T-helper 1 cell (primary cell): ENCODE data around the gene STXBP6.
"Not testable (repeated sequence)": the region's sequence is repeated elsewhere in the genome, so short reads cannot be mapped to it uniquely, and the experiment has no call there.

Experiments
- DNase-seq, 5 donors: peaks; one replicate each; pipeline ENCODE4 v3.0.0-alpha.2; 2012 to 2020

STXBP6 gene

DNA sequence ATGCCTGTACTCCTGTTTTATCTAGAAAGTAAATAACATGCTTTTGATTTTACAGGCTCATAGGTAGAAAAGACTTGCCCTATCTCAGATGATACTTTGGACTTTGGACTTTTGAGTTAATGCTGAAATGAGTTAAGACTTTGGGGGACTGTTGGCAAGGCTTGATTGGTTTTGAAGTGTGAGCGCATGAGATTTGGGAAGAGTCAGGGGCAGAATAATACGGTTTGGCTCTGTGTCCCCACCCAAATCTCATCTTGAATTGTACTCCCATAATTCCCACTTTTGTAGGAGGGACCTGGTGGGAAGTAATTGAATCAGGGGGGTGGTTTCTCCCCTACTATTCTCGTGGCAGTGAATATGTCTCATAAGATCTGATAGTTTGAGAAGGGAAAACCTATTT, 259.8 kb downstream of the STXBP6 start:
- no peak for DNase-seq

DNA sequence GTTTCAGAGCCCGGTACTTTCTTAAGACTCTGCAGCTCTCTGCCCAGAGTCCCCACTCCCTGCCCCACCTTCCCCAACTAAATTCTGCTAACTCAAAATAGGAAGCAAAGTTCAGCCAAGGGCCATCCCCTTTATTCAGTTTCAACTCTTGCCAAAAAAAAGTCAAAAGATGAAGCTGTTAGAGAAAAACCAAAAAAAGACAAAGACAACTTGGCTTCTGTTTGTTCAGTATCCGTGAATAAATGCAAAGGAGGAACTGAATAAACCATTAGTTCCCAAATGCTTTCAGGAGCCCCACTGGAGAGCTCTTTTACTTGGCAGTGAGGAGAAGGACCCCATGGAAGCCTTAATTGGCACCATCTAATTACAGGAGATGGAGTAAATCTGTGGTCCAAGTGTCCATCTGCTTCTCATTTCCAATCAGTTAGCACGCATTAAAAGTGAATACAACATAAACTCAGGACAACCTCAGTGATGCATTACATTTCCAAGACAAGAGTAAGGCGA, 260.5 kb downstream of the STXBP6 start:
- no peak for DNase-seq

DNA sequence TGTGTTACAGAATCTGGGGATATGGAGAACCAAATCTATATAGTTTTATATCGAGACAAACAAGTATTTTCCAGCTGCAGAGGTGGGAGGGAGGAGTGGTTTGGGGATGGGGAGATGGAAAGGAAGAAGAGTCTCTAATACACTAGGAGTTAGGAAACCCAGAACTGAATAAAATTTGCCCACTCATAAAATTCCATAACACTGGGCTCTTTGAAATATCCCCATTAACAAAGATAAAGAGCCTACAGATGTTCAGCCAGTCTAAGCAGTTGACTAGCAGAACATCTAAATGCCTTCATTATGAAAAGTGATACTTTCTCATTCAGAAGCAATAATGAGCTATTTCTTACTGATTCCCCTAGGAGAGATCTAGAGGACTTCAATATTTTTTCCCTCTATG, 264.2 kb downstream of the STXBP6 start:
- no peak for DNase-seq

DNA sequence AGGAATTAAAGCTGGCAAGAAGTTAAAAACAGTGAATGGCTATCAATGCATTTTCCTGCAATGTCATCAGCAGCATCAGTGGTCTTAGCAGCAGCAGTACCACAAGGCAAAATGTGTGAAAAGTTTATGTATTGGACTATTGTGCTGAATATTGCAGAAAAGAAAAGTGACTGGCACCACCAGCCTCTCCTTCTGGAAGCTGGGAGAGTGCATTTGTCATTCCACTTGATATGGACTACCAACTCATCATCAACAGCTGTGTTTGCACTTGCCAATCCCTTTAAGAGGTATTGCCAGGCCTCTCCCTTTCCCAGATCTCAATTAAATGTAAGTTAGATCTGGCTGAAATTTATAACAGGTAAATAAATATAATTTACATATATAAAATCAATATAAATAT, 265.0 kb downstream of the STXBP6 start:
- no peak for DNase-seq

DNA sequence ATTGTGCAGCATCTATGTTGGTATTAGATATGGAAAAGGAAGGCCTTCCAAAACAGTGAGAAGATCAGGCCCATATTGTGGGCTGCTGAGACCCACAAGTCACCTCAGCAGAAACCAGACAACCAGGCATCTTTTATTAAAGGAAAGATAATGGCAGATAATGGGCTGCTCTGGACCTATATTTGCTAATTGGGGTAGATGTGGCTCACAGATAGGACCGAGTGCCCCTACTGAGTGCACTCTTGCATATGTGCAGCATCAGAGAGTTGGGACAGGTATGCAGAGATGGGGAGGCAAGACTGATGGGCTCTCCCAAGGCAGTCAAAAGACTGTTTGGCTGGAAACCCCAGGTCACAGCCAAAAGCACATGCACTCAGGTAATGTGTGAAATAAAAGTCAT, 266.2 kb downstream of the STXBP6 start:
- no peak for DNase-seq

DNA sequence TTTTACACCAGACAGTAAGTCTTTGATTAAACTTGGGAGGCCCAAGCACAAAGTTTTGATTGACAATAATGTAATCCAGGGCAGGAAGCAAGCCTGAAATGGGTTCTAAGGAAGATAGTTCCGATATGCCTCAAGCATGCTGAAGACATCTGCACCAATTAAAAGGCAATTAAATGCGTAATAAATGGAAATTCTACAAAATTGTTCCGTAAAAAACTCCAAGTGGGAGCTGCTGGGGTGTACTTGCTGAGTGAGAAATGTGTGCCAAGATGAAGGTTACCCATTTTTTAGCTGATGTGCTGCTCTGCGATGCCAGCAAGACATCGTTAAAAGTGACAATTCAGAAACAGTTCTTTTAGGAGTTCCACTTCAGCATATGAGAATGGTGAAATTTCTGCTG, 269.7 kb downstream of the STXBP6 start:
- DNase-seq: no peak

DNA sequence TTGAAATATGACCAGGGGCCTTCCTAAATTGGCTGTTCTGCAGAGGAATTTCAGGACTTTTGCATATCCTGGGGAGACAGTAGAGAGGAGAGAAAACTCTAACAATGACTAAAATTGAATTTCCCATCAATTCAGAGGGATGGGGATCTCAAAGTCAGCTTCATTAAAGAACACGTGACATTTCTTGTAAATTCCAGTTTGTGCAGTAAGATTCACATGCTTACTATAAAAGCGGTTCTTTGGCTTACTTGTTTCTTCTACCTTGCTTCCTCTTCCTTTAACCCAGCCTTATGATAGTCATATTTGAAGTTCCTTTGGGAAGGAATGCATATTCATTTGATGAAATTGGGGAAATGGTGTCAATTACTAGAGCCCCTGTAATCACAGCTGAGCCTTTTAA, 272.3 kb downstream of the STXBP6 start:
- no peak for DNase-seq

DNA sequence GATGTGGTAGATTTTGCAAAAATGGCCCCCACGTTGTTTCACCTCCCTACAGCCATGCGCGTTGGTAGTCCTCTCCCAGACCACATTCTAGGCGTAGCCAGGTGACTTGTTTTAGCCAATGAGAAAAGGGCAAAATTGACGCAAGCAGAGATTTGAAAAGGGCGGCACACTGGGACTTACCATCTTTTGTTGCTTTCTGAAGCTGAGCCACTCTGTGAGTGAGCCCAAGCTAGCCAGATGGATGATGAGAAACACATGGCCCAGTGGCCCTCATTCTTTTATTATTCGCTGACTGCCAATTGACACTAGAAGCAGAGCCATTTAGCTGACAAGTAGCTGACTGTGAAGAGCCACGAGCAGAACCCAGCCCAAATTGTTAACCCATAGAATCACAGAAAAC, 274.0 kb downstream of the STXBP6 start:
- DNase-seq: no peak

DNA sequence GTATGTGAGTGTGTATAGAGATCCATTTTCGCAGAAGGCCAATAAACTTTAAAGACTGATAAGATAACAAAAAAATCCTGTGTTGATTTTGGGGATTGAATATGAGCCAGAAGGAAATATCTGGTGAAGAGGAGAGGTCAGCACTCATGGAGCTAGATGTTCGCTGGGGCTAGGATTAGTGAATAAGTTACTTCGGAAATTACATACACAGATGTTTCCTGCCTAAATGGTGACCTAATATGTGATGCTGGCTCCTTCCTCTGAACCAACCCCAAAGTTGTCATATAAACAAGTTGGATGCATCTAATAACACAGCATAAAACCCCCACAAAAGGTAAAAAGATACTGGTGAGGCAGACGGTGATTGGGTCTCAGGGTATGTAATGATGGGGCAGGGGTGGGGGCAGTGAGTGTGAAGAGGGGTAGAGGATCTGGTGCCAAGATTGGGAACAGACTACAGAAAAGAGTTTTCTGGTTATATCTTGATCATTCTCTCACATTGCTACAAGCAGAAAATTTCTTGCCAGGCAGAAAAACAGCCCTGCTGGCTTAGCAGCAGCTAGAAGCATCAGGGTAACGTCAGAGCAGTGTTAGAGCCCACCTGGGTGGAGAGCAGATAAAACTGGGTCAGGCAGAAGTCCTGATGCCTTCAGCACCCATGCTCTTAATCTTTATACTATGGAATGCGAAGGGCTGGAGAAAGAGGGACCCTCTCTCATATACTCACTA, 275.6 kb downstream of the STXBP6 start:
- DNase-seq: no peak

DNA sequence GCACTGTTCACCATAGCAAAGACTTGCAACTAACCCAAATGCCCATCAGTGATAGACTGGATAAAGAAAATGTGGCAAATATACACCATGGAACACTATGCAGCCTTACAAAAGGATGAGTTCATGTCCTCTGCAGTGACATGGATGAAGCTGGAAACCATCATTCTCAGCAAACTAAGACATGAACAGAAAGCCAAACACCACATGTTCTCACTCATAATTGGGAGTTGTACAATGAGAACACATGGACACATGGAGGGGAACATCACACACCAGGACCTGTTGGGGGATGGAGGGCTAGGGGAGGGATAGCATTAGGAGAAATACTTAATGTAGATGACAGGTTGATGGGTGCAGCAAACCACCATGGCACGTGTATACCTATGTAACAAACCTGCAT, 276.4 kb downstream of the STXBP6 start:
- DNase-seq: not testable (repeated sequence)

DNA sequence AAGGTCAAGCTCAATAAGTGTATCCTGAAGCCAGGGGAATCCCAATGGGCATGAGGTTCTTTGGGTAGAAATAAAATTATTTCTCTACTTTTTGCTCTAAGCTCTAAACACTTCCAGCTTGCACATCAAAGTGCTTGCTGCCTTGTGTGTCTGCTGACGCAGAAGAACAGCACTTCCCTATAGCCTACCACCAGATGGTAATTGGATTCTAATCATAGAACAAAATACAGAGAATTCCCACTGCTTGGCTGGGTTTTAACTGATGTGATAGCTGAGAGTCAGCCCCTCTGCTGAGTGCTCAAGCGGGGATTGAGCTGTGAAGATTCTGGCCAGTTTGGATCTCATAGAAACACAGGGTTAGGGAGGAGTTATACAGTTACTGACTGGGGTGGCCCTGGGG, 283.5 kb downstream of the STXBP6 start:
- no peak for DNase-seq

DNA sequence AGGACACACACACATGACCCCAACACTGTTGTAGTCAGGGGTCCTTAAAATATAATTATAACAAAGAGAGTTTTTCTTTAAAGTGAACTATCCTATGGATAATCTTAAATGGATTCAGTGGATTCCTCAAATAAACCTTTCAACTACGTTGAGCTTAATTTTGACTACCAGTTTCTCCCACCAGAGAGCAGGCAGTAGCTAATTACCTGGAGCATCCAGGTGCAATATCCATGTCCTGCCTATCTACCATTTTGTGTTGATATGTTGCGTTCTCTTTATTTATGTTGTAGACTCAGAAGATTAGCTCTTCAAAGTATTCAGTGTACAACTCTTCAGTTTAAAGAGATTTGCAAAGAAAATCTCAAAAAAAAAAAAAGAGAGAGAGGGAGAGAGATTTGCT, 288.8 kb downstream of the STXBP6 start:
- no peak for DNase-seq
